HG03565 (cell line): ENCODE results near the gene RELN.

ENCODE experiments used
- ATAC-seq: cut with Tn5 transposase; IDR thresholded peaks from one replicate; pipeline ENCODE4 v1.9.1; 2021; ENCODE audit warnings: mild to moderate bottlenecking, moderate library complexity; ENCODE audit not compliant: unreplicated experiment

RELN gene

GRCh38 chr7:103690242-103690974 lies 299.1 kb downstream of the RELN start:
- ATAC-seq: no peak

- ATAC-seq: no peak
Observed at GRCh38 chr7:103689255-103689654, 300.2 kb downstream of the RELN start.

GRCh38 chr7:103687951-103688350 lies 301.5 kb downstream of the RELN start:
- ATAC-seq: no peak

- no peak for ATAC-seq
Observed at GRCh38 chr7:103687272-103687671, 302.2 kb downstream of the RELN start.

- no peak for ATAC-seq
Observed at GRCh38 chr7:103686763-103687162, 302.7 kb downstream of the RELN start.

GRCh38 chr7:103686064-103686463 lies 303.4 kb downstream of the RELN start:
- ATAC-seq: no peak

- ATAC-seq: no peak
Observed at GRCh38 chr7:103685646-103686045, 303.8 kb downstream of the RELN start.

- ATAC-seq: no peak
Observed at GRCh38 chr7:103683348-103683747, 306.1 kb downstream of the RELN start.

GRCh38 chr7:103680161-103681144 lies 309.0 kb downstream of the RELN start:
- ATAC-seq: no peak

GRCh38 chr7:103679151-103680132 lies 310.0 kb downstream of the RELN start:
- no peak for ATAC-seq

GRCh38 chr7:103668279-103668941 lies 321.0 kb downstream of the RELN start:
- ATAC-seq: no peak

- no peak for ATAC-seq
Observed at GRCh38 chr7:103666326-103666725, 323.1 kb downstream of the RELN start.

- ATAC-seq: no peak
Observed at GRCh38 chr7:103664577-103664976, 324.9 kb downstream of the RELN start.

- no peak for ATAC-seq
Observed at GRCh38 chr7:103660455-103661371, 328.7 kb downstream of the RELN start.

- ATAC-seq: no peak
Observed at GRCh38 chr7:103658055-103659005, 331.1 kb downstream of the RELN start.

GRCh38 chr7:103657474-103657894 lies 332.0 kb downstream of the RELN start:
- ATAC-seq: no peak

- no peak for ATAC-seq
Observed at GRCh38 chr7:103656221-103656620, 333.2 kb downstream of the RELN start.
